H54 (cell line): ENCODE data around the gene DDX10.

ENCODE experiments used
- DNase-seq: peaks from one replicate; pipeline ENCODE4 v3.0.0; 2011; ENCODE audit warnings: low spot score, mixed read lengths; ENCODE audit not compliant: insufficient read length
- FAIRE-seq: peaks from 3 replicates; lab custom pipeline; 2011; peaks lifted over from hg19 to GRCh38; lab: Jason Lieb, UNC
- POLR2A ChIP-seq: IDR thresholded peaks from 2 replicates; pipeline ENCODE4 v1.6.1; 2011; ENCODE audit warnings: low read depth, mild to moderate bottlenecking, low read length

DDX10 gene

DNA sequence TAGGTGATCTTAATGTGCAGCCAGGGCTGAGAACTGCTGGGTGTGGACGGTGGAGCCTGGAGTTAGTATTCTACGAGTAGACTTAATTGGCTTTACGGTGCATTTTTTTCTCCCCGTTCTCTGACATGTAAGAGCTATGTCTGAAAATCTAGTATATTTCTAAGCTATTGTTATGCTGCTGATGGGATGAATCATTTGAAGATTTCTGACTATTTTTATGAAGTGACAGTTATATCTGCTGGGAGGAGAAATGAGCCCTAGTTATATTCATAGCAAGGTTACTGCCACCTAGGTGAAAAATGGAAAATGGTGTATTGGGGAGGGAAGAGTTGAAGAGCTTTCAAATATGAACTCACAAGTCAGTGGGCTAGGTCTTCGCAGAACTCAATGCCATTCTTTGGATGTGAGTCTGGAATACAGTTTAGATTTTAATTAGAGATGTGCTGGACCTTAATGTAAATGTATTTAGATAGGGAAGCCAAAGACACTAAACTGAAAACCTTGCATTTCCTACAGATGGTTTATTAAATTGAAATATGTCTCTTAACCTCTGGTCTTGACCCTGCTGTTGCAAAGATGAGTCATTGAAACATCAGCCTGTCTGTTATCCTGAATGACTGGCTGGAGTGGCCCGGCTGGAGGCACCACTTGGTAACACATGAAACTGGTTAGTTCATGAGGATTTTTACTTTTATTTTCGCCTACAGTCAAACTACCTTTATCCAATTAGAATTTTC is 293.7 kb downstream of the DDX10 start:
- FAIRE-seq (peak; percentile 50), DNase-seq (no peak)
- no peak for TF ChIP-seq POLR2A

DNA sequence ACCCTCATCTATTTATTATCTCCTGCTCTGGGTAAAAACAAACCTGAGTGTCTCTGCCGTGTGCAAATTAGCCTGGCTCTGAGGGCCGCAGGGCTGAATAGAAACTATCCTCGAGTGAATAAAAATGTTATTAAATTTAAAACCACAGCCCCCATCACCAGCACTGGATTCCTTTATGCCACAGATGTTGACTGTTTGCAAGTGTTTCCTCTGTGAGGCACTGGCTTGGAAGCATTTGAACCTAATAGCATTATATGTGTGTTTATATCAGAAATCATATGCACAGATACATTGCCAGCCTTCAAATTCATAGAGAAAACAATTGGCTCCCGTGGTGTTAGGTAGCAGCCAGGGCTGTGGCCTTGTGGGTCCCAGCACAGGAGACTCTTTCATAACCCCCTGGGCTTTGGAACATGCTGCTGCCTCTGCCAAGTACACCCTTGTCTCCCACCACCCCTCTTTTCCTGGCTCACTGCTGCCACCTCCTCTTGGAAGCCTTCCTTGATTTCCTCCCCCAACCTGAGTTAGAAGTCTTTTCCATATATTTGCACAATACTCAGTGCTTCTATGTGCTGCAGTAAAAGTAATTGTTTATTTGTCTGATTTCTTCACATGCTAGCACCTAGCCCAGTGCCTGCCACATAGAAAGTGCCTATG is 294.4 kb downstream of the DDX10 start:
- DNase-seq (no peak), FAIRE-seq (no peak)
- TF ChIP-seq POLR2A = no peak

DNA sequence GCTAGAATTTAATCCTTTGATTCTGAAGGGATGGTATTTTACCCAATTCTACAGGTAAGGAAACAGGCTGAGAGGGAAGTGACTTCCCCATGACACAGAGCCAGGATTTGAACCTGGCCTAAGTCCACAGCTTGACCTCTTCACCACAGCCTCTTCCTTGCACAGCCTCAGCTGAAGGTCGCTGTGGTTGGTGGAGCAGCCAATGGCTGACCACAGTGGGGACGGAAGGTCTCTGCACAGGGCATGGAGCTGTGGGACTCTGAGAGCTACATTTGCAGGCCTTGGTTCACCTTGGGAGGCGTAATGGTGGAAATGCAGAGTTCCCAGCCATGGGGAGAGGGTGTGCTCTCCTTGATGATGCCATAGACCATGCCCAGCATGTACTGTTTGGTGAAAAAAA is 295.0 kb downstream of the DDX10 start:
- no peak for FAIRE-seq
- no peak for DNase-seq
- no peak for TF ChIP-seq POLR2A

- no peak for TF ChIP-seq POLR2A
- FAIRE-seq (no peak), DNase-seq (no peak)
These were observed 295.6 kb downstream of the DDX10 start for GRCh38 chr11:108960501-108960900.

DNA sequence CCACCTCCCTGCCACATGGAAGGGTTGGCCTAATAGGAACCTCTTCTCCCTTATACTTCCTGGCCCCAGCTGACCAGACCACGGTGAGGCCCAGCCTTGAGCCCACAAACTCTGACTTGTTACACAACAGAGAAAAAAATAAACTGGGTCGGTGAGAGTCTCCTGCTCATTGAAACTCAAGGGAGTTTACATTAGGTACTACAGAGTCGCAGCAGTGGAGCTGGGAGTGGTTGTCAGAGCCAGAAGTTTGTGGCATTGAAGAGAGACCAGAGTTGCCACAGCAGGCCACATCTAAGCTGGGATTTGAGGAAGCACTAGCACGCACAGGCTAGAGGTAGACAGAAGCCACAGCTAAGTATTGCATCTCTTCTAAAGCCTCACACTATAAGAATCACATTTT is 296.2 kb downstream of the DDX10 start:
- FAIRE-seq = no peak

GRCh38 chr11:108963118-108963517 is 298.2 kb downstream of the DDX10 start:
- FAIRE-seq = no peak
- no peak for DNase-seq
- no peak for TF ChIP-seq POLR2A

More for the DNA sequence above, 296.2 kb downstream of the DDX10 start:
- no peak for TF ChIP-seq POLR2A
- no peak for DNase-seq

DNA sequence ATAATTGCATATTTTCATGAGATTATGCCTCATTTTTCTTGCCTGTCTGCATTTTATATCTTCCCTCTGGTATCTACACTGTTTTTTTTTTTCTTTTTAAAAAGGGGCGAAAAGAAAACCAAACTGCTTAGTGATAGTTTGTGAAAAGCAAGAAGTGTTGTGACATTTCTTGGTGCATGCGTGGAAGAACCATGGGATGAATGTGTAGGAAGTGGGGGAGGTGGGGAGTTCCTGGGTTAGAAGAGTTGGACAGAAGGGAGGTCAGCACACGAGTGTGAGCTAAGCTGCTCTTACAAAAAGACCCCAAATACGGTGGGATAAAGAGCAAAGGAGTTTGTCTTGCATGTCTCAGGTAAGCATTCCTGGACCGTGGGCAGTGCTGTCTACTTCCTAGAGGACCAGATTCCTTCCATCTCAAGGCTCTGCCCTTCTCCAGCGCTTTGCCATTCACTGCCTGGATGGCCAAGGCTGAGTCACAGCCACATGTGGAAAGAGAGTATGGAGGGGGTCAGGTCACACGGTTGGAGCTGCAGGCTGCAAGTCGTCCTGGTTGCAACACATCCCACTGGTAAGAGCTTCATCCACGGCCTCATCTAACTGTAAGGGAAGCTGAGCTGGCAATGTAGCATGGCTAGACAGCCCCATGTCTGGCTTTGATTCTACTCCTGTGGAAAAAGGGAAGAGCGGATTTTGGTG is 300.6 kb downstream of the DDX10 start:
- no peak for TF ChIP-seq POLR2A
- DNase-seq (peak; percentile 10), FAIRE-seq (peak; percentile 33)

- FAIRE-seq = no peak
- no peak for TF ChIP-seq POLR2A
- no peak for DNase-seq
These were observed 301.3 kb downstream of the DDX10 start for GRCh38 chr11:108966206-108966605.

DNA sequence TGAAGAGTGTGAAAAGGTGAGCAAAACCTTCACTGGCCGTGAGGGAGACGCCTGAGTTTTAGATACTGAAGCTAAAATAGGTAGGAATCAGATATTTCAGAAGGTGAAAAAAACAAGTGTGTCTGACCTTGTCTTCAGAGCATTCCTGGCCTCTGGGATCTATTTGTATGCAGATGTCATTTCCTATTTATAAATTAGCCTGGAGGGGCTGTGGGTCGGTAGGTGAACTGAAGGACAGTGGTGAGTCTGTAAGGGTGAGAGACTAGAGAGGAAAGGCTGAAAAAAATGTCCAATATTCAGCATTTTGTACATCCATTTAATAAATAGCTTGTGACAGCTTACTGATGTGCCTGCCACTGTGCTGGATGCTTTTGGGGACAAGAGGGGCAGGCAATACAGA is 302.1 kb downstream of the DDX10 start:
- FAIRE-seq (no peak), DNase-seq (no peak)
- TF ChIP-seq POLR2A = no peak

DNA sequence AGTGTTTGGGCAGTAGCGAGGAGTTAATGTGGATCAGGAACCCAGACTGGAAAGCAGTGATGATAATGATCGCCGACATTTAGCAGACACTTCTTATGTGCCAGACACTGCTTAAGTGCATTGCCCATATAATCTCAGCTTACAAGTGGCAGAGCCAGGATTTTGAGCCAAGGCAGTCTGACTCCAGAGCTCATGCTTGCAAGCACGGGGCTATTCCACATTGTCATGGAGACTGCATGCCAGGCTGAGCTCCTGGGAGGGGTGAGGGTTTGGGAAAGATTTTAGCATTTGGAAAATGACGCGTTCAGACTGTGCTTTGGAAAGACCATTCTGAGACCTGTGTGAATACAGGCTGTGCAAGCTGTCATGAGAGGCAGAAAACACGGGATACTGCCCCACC is 302.7 kb downstream of the DDX10 start:
- FAIRE-seq = no peak
- no peak for DNase-seq

DNA sequence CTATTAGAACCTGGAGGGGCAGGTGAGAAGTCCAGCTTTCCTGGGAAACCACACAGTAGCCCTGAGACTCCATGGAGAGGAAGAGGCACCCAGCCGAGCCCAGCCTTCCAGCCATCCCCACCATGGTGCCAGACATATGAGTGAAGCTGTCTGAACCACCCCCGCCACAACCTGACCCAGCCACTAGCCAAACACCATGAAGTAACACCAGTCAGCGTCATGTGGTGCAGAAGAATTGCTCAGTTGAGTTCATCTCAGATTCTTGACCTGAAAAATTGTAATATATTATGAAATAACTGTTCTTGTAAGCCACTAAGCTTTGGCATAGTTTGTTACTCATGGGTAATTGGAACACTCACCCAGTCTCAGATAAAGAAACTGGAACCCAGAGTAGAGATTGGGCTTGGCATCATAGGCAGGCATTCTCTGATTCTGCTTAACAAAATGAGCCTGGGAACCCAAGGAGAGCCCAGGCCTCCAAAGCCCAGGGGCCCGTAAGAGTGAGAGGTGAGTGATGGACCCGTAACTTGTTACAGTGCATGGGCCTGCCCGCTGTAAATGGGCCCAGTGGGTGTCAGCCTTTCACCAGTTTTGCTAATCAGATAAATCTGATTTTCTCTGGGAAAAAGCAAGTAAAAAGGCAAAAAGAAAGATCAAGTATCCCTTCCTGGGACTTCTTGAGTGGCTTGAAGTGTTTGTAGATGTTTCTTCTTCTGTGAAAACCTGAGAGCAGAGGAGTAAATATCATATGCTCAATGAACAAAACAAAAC is 305.5 kb downstream of the DDX10 start:
- no peak for FAIRE-seq
- DNase-seq = no peak
- TF ChIP-seq POLR2A = no peak

More for the DNA sequence above, 302.7 kb downstream of the DDX10 start:
- TF ChIP-seq POLR2A = no peak

DNA sequence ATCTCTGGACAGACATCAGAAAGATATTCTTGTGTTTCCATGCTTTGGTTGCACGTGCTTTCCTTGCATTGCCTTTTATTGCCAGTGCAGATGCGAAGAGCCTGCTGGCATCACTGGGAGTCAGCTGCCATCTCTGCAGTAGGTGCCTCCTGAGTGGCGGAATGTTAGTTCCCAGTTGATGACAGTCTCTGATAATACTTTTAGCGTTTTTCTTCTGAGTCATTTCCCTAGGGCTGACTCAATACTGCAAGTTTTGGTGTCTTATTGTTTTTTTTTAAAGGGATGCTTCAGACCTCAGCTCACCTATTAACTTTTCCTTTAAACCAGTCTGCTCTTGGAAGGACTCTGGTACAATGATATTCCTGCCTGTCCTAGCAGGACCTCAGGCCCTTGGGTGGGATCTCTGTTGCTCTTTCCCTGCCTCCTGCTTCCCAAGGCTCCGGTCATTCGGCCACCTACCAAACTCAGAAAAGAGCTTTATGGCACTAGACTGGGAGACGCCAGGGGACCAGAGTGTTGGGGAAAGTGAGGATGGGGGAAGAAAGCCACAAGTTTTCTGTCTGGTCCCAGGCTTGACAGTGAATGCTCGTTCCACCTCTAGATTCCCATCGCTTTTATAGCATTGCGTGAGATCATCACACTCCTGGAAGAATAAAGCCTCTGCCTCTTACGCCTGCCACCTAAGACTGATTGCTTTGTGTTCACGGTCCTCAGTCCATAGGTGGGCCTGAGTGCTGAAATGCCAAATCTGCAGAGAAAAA is 308.7 kb downstream of the DDX10 start:
- FAIRE-seq = peak; percentile 76
- peak; percentile 35 for DNase-seq
- no peak for TF ChIP-seq POLR2A

- DNase-seq = no peak
- FAIRE-seq = no peak
- no peak for TF ChIP-seq POLR2A
These were observed 310.2 kb downstream of the DDX10 start for GRCh38 chr11:108975026-108975425.
